Astrocyte (in vitro differentiated cells and primary cell): Measurements from ENCODE around the gene OTUD5. TPM values are rescaled to one million over a fixed set of nuclear protein-coding genes. Genes with fewer than 3 reads are reported as not detected.

Experiments used
- DNase-seq: peaks from one replicate; pipeline ENCODE4 v3.0.0-alpha.2; 2010; ENCODE audit warnings: low read depth
- FAIRE-seq: peaks from 2 replicates; lab custom pipeline; 2011; peaks lifted over from hg19 to GRCh38; lab: Jason Lieb, UNC
- H2AFZ ChIP-seq: 2 replicates; pipeline ENCODE4 v1.6.0; 2012; ENCODE audit warnings: low read depth, low read length, inconsistent platforms
- H3K27ac ChIP-seq: 2 replicates; pipeline ENCODE4 v1.5.1; 2011; ENCODE audit warnings: low read depth, low read length, inconsistent platforms
- H3K27me3 ChIP-seq: 2 replicates; pipeline ENCODE4 v1.6.0; 2011; ENCODE audit warnings: low read length, inconsistent platforms; ENCODE audit not compliant: insufficient read depth
- H3K36me3 ChIP-seq: 2 replicates; pipeline ENCODE4 v1.5.1; 2011; ENCODE audit warnings: low read length, inconsistent platforms; ENCODE audit not compliant: insufficient read depth
- H3K4me1 ChIP-seq: 2 replicates; pipeline ENCODE4 v1.5.1; 2011; ENCODE audit warnings: low read length, inconsistent platforms; ENCODE audit not compliant: insufficient read depth
- H3K4me2 ChIP-seq: 2 replicates; pipeline ENCODE4 v1.6.0; 2012; ENCODE audit warnings: low read length, inconsistent platforms
- H3K4me3 ChIP-seq: 2 replicates; pipeline ENCODE4 v1.5.1; 2011; ENCODE audit warnings: low read depth, mild to moderate bottlenecking, low read length, inconsistent platforms; ENCODE audit not compliant: insufficient read depth
- H3K79me2 ChIP-seq: 2 replicates; pipeline ENCODE4 v1.6.0; 2012; ENCODE audit warnings: mild to moderate bottlenecking, low read length, inconsistent platforms; ENCODE audit not compliant: insufficient read depth
- H3K9ac ChIP-seq: 2 replicates; pipeline ENCODE4 v1.6.0; 2012; ENCODE audit warnings: mild to moderate bottlenecking, low read length, inconsistent platforms
- H3K9me3 ChIP-seq: 2 replicates; pipeline ENCODE4 v1.5.1; 2012; ENCODE audit warnings: low read depth, mild to moderate bottlenecking, low read length, inconsistent platforms; ENCODE audit not compliant: insufficient read depth
- H4K20me1 ChIP-seq: 2 replicates; pipeline ENCODE4 v1.6.0; 2012; ENCODE audit warnings: low read length, inconsistent platforms; ENCODE audit not compliant: insufficient read depth
- H3K27ac Mint-ChIP-seq: one replicate; pipeline ENCODE4 v1.8.0; 2021; ENCODE audit warnings: mild to moderate bottlenecking, mixed read lengths; ENCODE audit not compliant: unreplicated experiment
- H3K27me3 Mint-ChIP-seq: one replicate; pipeline ENCODE4 v1.8.0; 2021; ENCODE audit warnings: low read depth, mixed read lengths; ENCODE audit not compliant: unreplicated experiment
- H3K36me3 Mint-ChIP-seq: one replicate; pipeline ENCODE4 v1.8.0; 2021; ENCODE audit warnings: low read depth, mixed read lengths; ENCODE audit not compliant: unreplicated experiment
- H3K4me1 Mint-ChIP-seq: one replicate; pipeline ENCODE4 v1.8.0; 2021; ENCODE audit warnings: low read depth, mixed read lengths; ENCODE audit not compliant: unreplicated experiment
- H3K4me3 Mint-ChIP-seq: one replicate; pipeline ENCODE4 v1.8.0; 2021; ENCODE audit warnings: mild to moderate bottlenecking, moderate library complexity, mixed read lengths; ENCODE audit not compliant: unreplicated experiment
- H3K9me3 Mint-ChIP-seq: one replicate; pipeline ENCODE4 v1.8.0; 2021; ENCODE audit warnings: mild to moderate bottlenecking, mixed read lengths; ENCODE audit not compliant: unreplicated experiment
- EZH2 ChIP-seq: IDR thresholded peaks from 2 replicates; pipeline ENCODE4 v1.6.1; 2012; ENCODE audit warnings: mild to moderate bottlenecking, low read length, inconsistent platforms; ENCODE audit not compliant: insufficient read depth
- total RNA-seq: library from RNA; stranded (reverse); gene quantifications from 2 replicates; pipeline ENCODE4 v1.2.1, GENCODE V29; 2021
- TF ChIP-seq, protein P1 (sequence below): IDR thresholded peaks from 2 replicates; pipeline ENCODE4 v1.5.1; 2011; ENCODE audit warnings: low read depth, mild to moderate bottlenecking, inconsistent platforms, low read length, moderate library complexity; ENCODE audit not compliant: insufficient read depth

Gene OTUD5
- total RNA-seq, 1 donor from 2014 or later = 56.1 TPM

DNA sequence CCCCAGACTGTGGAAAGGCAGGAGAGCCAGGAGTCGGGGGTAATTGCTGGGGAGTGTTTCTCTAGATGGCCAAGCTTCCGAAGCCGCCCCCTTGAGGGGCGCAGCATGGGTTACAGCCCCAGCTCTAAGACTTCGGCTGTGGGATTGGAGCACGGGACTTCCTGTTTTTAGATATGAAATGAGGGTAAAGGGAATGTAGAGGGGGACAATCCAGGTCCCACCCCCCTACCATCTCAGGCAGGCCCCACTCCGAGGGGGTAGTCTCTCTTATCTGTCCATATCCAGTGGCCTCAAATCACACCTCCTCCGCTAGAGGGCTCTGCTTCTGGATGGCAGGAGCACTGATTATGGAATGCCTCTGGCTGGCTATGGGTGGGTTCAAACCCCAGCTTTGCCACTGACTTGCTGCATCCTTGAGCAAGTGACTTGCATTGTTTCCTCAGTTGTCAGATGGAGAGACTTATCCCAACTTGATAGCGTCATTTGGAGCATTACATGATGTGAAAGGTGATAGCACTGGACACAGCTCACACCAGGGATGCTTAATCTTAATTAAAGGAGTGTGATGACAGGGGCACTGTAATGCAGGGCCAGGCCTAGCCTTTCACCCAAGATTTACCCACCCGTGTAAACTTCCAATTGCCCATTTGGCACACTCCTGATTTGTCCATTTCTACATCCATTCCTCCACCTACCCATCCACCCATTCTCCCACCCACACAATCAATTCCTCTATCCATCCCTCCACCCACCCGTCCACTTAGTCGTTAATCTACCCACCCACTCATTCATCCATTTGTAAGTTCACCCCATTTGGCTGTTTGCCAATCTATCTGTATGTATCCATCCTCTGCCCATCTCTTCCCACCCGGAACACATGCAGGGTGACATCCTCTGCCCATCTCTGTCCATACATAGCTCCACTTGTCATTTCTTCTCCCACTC is 15.1 kb upstream of the OTUD5 start:
- H3K27ac Mint-ChIP-seq = no peak overlapping the region
- no peaks in the 10 kb centered on the region for H3K9me3 ChIP-seq
- peak overlapping the region; percentile 88 for H3K4me2 ChIP-seq
- DNase-seq = peak; percentile 26
- no peaks in the 10 kb centered on the region for H3K36me3 ChIP-seq
- H3K27me3 Mint-ChIP-seq = no peaks in the 10 kb centered on the region
- no peak overlapping the region for H3K27ac ChIP-seq
- peak; percentile 88 for FAIRE-seq
- no peaks in the 10 kb centered on the region for H3K9me3 Mint-ChIP-seq
- TF ChIP-seq, protein P1, sequence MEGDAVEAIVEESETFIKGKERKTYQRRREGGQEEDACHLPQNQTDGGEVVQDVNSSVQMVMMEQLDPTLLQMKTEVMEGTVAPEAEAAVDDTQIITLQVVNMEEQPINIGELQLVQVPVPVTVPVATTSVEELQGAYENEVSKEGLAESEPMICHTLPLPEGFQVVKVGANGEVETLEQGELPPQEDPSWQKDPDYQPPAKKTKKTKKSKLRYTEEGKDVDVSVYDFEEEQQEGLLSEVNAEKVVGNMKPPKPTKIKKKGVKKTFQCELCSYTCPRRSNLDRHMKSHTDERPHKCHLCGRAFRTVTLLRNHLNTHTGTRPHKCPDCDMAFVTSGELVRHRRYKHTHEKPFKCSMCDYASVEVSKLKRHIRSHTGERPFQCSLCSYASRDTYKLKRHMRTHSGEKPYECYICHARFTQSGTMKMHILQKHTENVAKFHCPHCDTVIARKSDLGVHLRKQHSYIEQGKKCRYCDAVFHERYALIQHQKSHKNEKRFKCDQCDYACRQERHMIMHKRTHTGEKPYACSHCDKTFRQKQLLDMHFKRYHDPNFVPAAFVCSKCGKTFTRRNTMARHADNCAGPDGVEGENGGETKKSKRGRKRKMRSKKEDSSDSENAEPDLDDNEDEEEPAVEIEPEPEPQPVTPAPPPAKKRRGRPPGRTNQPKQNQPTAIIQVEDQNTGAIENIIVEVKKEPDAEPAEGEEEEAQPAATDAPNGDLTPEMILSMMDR = peak; percentile 39
- no peak for TF ChIP-seq EZH2
- peak overlapping the region; percentile 46 for H3K9ac ChIP-seq
- no peaks in the 10 kb centered on the region for H3K27me3 ChIP-seq
- peaks cover 9% of the 10 kb centered on the region for H3K4me1 ChIP-seq
- peaks cover 13% of the 10 kb centered on the region for H3K4me1 Mint-ChIP-seq
- H3K79me2 ChIP-seq = no peaks in the 10 kb centered on the region
- H2AFZ ChIP-seq = no peak overlapping the region
- H3K4me3 Mint-ChIP-seq = peak overlapping the region; percentile 70
- no peaks in the 10 kb centered on the region for H4K20me1 ChIP-seq
- H3K4me3 ChIP-seq = peak overlapping the region; percentile 39
- H3K36me3 Mint-ChIP-seq = no peaks in the 10 kb centered on the region

DNA sequence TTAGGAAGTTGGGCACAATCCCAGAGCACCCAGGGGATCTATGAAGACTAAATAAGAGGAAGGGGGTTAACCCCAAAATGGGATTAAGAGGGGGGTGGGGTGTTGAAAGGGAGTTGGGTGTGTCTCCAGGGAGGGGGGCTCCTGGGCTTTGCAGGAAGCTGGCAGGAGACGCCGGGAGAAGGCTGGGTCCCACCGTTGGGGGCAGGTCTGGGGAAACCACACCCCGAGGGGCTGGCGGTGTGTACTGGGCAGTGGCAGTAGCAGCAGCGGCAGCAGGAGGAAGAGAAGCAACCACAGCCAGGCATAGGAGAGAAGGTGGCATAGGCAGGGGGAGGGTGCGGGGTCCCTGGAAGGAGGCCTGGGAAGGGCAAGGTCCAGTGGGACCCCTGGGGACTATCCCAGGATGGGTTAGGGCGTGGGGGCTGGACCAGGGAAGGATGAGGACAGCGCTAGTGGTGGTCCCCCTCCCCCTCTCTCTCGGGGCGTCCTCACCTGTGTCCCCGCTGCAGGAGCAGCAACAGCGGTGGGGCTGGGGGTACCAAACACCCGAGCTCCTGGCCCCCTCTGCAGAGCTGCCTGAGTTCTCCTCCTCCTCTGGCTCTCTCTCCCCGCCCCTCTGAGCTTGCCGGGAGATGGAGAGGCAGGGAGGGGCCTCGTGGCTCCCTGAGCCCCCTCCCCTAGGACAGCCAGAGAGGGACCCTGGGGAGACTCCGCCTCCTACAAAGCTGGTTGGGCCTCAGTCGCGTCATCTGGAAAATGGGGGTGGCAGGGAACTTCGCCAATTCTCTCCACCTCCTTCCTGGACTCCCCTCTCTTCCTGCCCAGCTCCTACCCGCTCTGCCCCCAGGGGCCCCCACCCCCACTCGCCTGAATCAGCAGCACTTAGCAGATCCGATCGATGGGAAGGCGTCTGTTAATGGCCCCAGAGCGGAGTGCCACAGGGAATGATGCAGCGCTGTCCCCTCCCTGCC is 14.1 kb upstream of the OTUD5 start, which contains the start of gene KCND1:
TSS of gene KCND1 (minus strand) at position 596 of the 971 bp plus-strand sequence. CDS start 1,573 bp downstream, outside the sequence.
- Histone ChIP-seq H3K79me2 (no peaks in the 10 kb centered on the region), H3K9ac (peak within 1 kb of the TSS; percentile 46), H3K27me3 (no peaks in the 10 kb centered on the region), H3K4me3 (peak within 1 kb of the TSS; percentile 39), H2AFZ (no peak within 1 kb of the TSS), H4K20me1 (no peaks in the 10 kb centered on the region), H3K4me1 (peaks cover 16% of the 10 kb centered on the region), H3K4me2 (peak within 1 kb of the TSS; percentile 88), H3K27ac (no peak within 1 kb of the TSS), H3K9me3 (no peaks in the 10 kb centered on the region), H3K36me3 (no peaks in the 10 kb centered on the region)
- FAIRE-seq (no peak), DNase-seq (peak; percentile 64)
- Mint-ChIP-seq H3K27me3 (no peaks in the 10 kb centered on the region), H3K27ac (no peak within 1 kb of the TSS), H3K4me3 (peak within 1 kb of the TSS; percentile 70), H3K36me3 (no peaks in the 10 kb centered on the region), H3K9me3 (no peaks in the 10 kb centered on the region), H3K4me1 (peaks cover 16% of the 10 kb centered on the region)
- no peak for TF ChIP-seq EZH2
- TF ChIP-seq, protein P1 = no peak
